ENCODE data around the gene ANLN.
"Not testable (repeated sequence)": the region's sequence is repeated elsewhere in the genome, so short reads cannot be mapped to it uniquely, and the experiment has no call there.

GRCh38 chr7:36378555-36378954 is 11.1 kb upstream of the ANLN start:
- not testable (repeated sequence) for TF ChIP-seq POLR2A (IDR thresholded peaks at IDR 0.05; ENCODE audit: borderline replicate concordance, extremely low read depth, insufficient read depth, insufficient read length); CTCF (IDR thresholded peaks at IDR 0.05 in 2 of 3, conservative IDR thresholded peaks at IDR 0.05 in 1 of 3; ENCODE audit: borderline replicate concordance in 1 of 3, insufficient read depth in 1 of 3, low read depth in 2 of 3, low read length in 2 of 3); EZH2 (IDR thresholded peaks at IDR 0.05); RAD21 (IDR thresholded peaks at IDR 0.05; ENCODE audit: low read depth); SP1 (IDR thresholded peaks at IDR 0.05; ENCODE audit: low read depth); SIN3A (IDR thresholded peaks at IDR 0.05; ENCODE audit: low read depth); TCF7L2 (IDR thresholded peaks at IDR 0.05; ENCODE audit: borderline replicate concordance, extremely low read depth, insufficient read depth, insufficient read length); POLR2AphosphoS5 (IDR thresholded peaks at IDR 0.05; ENCODE audit: low read depth, low read length); YY1 (IDR thresholded peaks at IDR 0.05; ENCODE audit: extremely low read depth, insufficient replicate concordance, low read depth, low read length); CEBPB (IDR thresholded peaks at IDR 0.05; ENCODE audit: low read depth); JUND (IDR thresholded peaks at IDR 0.05); ZNF274 (IDR thresholded peaks at IDR 0.05; ENCODE audit: low read depth, low read length)
- TF ChIP-seq, protein P1, sequence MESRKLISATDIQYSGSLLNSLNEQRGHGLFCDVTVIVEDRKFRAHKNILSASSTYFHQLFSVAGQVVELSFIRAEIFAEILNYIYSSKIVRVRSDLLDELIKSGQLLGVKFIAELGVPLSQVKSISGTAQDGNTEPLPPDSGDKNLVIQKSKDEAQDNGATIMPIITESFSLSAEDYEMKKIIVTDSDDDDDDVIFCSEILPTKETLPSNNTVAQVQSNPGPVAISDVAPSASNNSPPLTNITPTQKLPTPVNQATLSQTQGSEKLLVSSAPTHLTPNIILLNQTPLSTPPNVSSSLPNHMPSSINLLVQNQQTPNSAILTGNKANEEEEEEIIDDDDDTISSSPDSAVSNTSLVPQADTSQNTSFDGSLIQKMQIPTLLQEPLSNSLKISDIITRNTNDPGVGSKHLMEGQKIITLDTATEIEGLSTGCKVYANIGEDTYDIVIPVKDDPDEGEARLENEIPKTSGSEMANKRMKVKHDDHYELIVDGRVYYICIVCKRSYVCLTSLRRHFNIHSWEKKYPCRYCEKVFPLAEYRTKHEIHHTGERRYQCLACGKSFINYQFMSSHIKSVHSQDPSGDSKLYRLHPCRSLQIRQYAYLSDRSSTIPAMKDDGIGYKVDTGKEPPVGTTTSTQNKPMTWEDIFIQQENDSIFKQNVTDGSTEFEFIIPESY (IDR thresholded peaks at IDR 0.05; ENCODE audit: extremely low read depth, insufficient replicate concordance, low read length) = not testable (repeated sequence)
